NCI-H146 (cell line): Measurements from ENCODE around the gene TNS1.

Source experiments
- DNase-seq: peaks from one replicate; lab custom pipeline; 2025; lab: John Stamatoyannopoulos, UW

The TNS1 gene

DNA sequence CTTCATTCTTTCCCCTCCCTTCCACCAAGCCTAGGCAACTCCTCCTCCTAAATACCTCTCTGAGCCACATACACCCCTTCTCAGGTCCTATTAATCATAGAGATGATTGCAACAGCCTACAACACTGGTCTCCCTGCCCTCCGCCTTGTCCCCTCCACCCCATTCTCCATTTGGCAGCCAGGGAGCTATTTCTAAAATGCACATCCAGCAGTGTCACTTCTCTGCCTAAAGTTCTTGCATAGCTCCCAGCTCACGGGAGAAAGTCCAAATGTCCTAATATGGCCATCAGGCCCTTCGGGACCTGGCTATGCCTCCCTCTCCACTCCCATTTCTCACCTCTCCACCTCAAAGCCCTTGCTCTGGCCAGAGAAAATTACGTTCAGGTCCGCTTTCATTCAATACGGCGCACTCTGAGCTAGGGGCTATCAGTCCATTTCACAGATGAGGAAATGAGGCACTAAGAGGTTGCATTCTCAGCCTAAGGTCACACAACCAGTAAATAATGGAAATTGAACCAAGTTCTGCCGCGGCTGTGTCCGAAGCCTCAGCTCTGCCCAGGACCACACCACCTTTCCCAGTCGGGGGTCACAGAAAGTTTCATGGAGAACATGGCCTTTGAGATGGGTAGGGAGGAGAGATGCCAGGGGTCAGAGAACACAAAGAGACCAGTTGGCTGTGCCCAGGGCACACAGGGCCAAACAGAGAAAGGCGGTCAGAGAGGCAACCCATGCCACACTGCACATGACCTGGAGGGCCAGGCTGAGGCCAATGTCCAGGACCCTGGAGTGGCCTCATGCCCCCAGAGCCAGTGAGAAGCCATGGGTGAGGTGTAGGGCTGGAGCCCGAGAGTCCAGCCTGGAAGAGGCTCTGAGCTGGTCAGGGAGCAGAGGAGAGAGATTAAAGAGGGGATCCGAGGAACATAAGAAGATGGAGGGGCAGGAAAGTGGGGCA lies 72.8 kb downstream of the TNS1 start:
- no peak for DNase-seq

DNA sequence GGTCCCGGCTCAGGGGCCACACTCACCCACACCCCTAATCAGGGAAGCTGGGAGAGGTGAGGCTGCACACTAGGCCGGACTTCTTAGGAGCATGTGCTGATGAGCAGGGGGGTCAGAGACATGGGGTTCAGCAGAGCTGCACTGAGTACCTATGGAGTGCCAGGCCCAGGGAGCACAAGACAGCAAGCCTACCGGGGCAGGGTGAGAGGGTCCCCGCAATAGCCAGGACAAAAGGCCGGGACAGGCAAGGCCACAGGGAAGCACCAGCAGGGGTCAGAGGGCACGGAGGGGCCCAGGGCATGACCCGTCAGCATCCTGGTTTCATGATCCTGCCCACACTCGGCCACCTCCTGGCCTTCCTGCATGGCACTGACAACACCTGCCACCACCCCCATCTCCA lies 73.5 kb downstream of the TNS1 start:
- no peak for DNase-seq

DNA sequence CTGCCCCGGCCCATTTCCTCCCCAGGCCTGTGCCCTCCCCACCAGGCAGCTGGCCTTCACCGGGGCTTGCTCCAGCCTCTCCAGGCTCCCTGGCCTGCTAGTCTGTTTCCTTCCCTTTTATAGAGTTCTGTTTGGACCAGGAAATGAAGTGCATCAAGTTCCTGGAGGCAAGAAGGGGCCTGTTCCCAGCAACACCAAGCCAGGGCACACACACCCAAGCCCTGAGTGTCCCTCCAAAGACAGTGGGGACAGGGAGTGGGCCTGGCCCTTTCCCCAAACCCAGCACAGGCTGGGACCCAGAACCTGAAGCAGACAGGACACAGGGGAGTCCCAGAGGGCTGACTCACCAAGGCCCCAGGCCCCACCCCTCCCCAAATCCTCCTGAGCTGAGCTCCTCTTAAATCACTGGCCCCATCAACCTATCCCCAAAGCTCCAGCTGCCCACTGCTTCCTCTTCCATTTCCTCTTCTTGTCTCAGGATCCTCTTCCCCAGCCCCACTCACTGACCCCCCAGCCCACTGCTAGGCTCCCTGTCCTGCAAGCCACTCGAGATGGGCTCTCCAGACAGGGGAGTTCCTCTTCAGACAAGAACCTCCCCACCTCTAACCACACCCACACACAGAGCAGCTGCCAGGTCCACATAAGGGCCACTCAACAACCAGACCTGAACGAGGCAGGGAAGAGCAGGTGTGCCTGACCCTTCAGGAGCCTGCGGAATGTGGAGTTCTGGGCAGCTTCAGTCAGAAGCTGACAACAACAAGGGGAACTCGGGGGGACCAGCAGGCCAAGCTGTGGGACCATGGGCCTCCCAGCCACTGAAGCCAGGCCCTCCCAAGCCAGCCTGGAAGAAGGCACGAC lies 74.2 kb downstream of the TNS1 start:
- peak; percentile 1 for DNase-seq

DNA sequence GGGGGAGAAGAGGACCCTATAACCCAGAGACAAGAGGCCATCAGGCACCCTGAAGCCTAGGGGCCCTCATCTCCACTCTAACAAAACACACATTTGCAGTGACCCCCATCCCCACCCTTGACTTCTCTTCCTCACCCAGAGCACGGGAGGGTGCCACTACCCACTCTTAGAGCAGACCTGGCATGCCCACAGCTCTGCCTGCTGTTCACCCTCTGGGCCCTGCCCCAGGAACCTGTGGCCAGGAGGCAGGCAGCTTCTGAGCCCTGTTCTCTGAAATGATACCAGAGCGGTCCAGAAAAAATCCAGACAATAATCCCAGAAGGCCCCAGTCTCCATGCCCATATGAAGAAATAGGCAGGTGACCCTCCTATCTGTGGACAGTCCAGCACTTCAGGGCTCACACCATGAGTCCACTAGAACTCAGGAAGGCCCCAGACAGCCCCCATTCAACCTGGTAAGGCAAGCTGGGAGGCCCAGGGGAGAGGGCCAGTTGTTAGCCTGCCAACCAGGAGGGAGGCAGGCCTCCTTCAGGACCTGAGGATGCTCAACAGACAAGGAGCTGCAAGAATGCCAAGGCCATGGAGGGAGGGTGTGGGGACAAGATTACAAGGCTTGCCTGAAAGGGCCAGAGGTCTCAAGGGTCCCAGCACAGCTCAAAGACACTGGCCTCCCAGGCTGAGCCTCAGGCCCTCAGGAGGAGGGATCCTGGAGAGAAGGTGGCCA lies 75.0 kb downstream of the TNS1 start:
- no peak for DNase-seq

DNA sequence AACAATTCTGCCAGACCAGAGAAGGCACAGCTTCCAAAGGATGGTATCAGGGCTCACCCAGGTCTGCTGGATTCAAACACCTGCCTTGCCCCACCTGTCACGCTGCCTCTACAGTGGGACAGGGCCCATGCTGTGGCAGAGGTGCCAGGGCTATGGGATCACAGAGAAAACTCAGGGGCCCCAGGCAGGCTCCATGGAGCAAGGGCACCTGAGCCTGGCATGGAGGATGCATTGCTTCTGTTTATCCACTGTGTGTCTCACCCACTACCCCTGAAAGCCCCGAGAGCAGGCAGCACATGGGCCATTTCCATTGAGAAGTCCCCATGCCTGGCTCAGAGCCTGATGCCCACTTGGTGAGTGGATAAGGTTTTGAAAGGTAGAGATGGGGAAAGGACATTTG lies 76.0 kb downstream of the TNS1 start:
- DNase-seq, result no peak

DNA sequence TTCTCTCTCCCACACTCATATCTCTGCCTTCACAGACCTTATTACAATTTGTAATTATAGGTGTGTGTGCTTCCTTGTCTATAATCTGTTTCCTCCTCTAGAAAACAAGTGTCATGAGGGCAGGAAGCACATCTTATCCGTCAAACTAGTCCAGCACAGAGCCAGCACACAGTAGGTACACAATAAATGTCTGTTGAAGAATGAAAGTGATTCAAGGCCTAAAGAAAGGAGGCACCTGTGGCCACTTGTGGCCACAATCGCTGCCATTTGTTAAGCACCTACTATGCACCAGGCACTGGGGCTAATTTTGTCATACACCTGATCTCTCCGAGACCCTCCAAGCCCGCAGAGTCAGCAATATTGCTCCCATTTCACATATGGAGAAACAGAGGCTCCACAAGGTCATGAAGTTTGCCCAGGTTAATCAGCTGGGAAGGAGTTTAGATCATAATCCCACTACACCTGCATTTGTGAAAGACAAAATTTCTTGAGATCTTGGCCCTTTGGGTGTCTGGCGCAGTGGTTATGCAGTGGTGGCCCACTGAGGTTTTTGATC lies 78.4 kb downstream of the TNS1 start:
- no peak for DNase-seq

DNA sequence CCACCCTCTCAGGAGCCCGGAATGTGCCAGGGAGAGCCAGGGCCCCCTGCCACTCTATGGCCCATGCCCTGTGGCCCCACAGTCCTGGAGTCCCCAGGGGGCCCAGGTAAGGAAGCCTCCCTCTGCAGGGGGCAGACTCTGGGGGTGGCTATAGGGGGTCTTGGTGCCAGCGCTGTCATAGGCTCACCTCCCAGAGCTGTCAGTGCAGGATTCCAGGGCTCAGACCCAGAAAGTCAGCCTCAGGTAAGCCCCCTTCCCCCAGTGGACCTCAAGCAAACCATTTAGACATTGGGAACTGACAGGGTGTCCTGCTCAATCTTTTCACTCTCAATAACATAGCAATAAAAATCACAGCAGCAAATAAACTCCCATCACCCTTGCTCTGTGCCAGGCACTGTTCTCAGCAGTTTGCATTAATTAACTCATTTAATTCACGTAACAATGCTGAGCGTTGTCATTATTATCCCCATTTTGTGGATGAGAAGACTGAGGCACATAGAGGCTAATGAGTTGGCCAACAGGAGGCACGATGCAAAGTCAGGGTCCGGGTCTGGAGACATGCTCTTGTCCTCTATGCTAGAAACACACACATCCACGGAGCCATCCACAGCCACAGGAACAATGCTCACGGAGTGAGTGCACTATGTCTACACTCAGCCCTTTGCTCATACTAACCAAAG lies 79.6 kb downstream of the TNS1 start:
- no peak for DNase-seq

DNA sequence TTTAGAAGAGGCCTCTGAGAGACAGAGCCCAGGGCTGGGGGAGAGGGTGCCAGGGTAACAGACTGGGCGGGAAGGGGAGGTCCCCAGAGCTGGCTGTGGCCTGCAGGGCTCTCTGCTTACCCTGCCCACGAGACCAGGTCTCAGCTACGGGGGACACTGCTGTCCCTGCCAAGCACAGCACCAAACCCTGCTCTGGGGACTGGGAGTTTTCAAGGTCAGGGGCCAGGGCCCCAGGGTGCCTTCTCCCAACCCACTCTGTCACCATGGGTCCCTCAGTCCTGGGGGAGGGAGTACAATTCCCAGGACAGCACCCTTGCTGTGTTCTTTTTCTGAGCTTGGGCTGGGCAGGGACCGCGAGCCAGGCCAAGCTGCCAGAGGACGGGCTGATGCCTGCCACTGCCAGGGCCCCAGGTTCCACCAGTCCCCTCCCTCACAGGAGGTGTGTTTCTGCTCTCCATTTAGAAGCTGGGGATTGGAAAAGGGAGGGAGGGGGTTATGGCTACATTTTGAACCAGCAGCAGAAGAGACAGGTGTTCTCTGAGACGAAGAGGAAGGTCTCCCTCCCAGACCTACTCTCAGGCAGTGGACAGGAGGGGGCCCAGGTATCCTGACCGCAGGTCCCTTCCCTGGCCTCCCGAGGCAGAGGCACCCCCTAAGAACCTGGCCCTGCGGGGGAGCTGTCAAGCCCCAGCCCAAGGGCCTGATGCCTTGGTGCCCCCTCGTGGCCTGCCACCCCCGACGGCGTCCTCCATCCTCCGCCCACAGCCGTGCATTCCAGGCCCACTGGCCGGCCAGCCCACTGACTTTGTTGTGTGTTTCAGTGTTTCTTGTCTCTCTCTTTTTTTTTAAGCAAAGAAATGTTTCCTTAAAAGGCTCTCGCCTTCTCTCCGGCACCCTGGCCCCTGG lies 80.4 kb downstream of the TNS1 start:
- DNase-seq, result no peak

DNA sequence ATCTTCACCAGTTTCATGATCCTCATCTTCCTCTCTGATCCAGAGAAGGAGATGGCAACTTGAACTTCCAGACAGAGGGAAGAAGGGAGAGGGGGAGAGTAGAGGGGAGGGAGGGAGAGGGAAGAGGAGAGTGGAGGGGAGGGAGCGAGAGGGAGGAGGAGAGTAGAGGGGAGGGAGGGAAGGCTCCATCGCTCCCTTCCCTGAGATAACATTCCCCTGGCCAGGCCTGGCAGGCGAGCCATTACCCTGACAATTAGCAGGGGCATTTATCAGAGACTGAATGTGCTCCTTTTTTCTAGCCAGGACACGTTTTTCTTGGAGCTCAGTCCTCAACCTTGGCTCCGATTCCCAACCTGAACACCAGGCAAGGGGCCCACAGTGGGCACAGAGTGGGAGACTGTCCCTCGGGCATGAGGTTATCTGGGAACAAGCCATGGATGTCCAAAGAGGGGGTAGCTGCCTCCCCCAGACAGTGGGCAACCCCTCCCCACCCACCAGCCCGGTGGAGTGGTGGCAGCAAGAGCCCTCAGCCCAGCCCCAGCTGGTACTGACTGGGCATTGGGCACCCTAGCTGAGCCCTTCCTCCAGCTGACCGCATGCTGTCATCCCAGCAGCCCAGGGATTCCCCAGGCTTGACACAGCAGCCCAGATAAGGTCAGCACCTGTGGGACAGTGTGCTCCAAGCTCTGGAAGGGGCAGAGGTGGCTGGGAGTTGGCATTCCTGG lies 81.8 kb downstream of the TNS1 start:
- DNase-seq, result no peak

DNA sequence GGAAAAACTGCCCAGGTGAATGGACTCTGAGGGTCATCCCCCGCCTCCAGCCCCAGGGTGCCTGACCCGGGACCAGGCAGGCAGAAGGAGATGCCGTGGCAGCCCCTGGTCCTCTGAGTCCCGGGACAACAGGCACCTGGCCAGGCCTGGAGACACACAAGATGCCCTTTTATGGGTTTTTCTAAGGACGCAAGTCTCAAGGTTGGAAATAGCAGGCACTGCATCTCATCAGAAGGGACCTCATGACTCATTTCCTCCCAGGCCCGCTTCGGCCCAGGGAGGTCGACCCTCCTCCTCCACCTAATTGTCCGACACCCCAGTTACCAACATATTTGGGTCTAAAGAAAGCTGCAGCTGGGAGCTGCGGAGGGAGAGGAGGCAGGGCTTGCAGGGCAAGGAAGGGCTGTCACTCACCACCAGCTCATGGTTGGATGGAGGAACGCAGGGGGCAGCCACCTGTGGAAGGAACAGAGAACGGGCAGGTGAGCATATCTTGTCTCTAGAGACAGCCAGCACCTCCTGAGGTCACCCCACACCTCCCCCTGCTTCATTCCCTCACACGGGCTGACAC lies 82.9 kb downstream of the TNS1 start:
- DNase-seq, result no peak

DNA sequence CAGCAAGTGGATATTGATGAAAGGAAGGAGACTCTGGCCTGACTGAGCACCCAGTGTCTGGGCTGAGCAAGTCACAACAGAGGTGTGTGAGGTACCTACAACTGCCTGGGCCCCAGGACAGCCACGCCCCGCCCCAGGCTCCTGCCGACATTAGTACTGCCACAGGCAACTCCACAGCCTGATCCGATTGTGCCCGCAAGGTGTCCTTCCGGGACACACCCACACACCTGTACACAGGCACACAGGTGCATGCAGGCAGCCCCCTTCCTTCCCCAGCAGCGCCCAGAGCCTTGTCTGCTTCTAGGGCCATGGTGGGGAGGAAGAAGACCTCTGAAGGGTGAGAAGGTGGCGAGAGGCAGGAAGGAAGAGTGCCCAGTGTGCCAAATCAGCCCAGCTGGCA lies 83.6 kb downstream of the TNS1 start:
- no peak for DNase-seq

DNA sequence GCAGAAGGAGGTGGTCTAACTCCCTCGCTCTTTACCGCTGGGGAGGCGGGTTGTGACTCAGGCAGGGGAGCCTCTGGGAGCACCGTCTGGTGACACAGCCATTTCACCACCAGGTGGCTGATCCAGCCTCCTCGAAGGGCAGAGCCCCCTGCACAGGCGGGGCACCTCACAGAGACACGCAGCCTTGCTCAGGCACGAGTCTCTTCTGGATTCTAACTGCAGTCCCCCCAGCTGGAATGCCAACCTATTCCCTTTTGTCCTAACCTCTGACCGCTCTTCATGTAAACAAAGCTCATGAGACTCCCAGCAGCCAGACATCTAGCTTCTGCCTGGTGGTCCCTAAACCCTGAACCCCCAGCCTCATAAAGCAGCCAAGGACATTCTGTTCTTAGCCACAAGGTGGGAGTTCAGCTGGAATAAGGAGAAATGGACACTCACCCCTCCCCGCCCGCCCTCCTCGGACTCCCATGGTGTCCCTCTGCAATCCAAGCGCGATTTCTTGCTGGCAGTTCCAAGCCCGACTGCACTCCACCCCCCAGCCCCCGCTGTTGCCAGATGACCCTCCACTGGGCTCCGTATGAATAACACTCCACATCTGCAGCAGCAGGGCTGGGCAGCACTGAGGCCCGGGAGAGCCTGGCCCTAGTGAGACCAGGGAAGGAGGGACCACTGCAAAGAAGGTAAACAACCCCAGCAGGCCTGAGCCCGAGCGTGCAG lies 84.3 kb downstream of the TNS1 start:
- DNase-seq, result no peak

DNA sequence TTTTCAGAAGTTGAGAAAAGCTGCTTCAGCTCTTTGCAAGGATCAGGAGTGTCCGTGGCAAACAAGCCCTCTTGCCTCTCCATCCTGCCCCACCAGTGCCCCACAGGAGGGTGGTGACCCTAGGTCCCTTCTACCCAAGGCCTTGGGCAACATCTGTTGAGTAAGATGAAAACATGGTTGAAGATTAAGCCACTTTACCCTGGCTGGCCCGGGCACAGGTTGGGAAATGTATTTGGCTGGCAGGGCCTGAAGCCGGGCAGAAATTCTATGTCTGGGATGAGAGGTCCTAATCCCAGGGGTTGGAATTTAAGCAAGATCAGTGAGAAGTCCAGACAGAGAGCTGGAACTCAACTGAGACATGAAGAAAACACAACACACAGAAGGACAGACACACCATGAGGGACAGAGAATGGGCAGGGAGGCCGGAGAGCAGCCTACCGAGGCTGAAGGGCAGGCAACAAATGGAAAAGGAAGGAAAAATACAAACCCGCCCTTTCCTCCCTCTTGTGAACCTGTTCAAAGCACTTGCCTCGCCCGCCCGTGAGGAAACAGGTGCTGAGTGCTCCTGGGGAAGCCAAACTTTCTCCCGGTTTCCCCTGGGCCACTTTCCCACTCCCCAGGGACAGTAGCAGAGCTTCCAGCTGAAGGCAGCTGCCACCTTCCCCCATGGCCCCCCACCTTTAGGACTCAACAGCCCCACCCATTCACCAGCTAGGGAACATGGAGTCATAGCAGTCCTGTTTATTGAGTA lies 86.1 kb downstream of the TNS1 start:
- DNase-seq, result no peak

DNA sequence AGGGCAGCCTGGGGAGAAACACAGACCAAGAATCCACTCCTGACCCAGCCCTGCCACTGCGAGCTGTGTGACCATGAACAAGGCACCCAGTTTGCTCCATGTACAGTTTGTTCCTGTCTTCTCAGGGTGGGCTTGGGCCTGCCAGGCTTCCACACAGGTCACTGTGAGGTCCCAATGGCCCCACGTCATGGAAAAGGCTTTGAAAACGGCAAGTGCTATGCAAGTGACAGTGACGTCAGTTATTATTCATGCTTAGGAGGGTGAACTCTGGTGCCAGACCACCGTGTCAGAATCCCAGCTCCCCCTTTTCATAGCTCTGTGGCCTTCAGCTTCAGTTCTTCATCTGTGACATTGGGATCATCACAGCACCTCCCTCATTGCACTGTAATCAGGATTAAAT lies 87.1 kb downstream of the TNS1 start:
- DNase-seq, result no peak

DNA sequence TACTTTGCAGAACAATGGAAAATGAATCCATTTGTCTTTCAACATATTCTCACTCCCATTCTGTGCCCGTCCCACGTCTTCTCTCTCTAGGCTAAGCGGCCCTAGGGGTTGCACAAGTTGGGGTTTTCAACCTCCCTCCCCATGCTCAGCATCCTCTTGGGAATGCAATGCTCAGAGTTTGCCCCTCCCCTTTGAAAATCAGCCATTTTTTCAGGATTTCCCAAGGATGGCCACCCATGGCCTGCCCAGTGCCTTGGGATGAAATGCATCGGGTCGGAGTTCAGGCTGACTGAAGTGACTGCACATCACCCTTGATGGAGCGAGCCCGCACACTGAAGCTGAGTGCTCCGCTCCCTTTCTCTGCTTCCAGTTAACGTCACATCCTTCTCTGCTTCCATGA lies 87.9 kb downstream of the TNS1 start:
- no peak for DNase-seq

DNA sequence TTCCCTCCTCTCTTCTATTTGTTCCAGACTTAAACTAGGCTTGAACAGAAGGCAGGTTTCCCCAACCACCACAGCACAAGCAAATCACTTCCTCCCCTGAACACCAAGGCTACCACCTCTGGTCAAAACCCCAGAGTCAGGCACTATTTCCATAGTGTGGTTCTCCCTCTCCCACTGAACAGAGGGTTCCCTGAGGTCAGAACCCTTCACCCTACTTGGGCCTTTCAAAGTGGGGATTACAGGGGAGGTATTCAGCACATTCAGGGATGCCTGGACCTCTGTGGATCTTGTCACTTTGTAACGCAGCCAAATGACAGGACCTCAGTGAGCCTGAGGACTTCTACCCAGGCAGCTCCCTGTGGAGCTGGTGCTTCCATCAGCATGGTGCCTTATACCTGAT lies 88.7 kb downstream of the TNS1 start:
- DNase-seq, result no peak

DNA sequence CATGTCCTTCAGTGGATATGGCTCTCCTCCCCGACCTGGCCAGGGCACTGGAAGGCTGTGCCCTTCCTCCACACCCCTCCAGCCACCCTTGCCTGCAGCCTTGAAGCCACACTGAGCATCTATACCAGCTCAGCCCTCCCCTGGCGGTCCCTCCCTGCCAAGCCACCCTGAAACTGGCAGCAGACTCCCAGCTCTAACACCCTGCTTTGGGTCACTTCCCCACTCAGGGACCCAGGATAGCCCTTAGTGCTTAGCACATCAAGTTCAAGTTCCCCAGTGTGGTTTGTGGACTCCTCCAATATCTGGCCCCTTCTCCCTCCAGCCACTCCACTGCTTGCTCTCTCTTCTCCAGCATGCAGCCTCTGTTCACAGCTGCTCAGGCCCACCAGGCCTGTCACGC lies 89.4 kb downstream of the TNS1 start:
- DNase-seq, result no peak
